ENCODE results near the gene AVP. TPM values are rescaled to one million over a fixed set of nuclear protein-coding genes. Genes with fewer than 3 reads are reported as not detected.

The AVP gene
- total and polyA plus RNA-seq, 8 donors, result not detected

DNA sequence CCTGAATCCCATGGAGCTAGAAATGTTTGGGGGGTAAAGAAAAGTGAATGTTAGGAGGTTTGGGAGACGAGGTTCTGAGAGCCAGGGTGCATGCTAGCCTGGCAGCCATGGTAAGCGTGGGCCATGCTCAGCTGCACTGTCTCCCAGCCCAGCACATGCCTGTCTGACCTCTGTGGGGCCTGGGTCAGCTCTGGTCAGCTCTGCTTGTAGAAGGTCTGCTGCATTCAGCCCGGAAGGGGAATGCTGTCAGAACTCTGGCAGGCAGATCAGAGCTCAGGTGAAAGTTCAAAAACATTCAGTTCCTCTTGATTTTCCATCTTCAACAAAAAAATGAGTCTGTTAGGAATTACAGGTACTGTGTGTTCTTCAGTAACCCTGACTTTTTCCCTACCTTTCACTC is 46.9 kb downstream of the AVP start:
- H3K9me3 ChIP-seq, result no peaks in the 10 kb centered on the region
- DNase-seq, result no peak
- intact Hi-C loops (cut with DNase I), result no loop called here
- no peak for ATAC-seq
- H3K4me3 ChIP-seq, result no peak overlapping the region
- peaks cover 0 to 77% of the 10 kb centered on the region in 2 donors for H3K36me3 ChIP-seq
- H3K4me1 ChIP-seq, result no peaks in the 10 kb centered on the region
- no peak overlapping the region for H3K27ac ChIP-seq
- TF ChIP-seq, protein P1, sequence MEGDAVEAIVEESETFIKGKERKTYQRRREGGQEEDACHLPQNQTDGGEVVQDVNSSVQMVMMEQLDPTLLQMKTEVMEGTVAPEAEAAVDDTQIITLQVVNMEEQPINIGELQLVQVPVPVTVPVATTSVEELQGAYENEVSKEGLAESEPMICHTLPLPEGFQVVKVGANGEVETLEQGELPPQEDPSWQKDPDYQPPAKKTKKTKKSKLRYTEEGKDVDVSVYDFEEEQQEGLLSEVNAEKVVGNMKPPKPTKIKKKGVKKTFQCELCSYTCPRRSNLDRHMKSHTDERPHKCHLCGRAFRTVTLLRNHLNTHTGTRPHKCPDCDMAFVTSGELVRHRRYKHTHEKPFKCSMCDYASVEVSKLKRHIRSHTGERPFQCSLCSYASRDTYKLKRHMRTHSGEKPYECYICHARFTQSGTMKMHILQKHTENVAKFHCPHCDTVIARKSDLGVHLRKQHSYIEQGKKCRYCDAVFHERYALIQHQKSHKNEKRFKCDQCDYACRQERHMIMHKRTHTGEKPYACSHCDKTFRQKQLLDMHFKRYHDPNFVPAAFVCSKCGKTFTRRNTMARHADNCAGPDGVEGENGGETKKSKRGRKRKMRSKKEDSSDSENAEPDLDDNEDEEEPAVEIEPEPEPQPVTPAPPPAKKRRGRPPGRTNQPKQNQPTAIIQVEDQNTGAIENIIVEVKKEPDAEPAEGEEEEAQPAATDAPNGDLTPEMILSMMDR (IDR thresholded peaks at IDR 0.05), result no peak
- H3K27me3 ChIP-seq, result no peaks in the 10 kb centered on the region

DNA sequence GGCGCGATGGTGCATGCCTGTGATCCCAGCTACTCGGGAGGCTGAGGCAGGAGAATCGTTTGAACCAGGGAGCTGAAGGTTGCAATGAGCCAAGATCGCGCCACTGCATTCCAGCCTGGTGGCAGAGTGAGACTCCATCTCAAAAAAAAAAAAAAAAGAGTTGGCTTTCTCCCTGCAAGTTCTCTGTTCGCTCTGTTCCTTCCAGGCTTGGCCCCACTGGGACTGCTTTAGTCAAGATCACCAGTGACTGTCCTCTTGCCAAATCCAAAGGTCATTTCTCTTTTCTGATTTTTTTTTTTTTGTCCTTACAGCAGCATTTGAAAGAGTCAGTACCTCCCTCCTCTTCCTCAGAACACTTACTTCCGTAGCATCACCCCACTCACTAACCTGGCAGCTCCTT is 51.9 kb downstream of the AVP start:
- no peak for ATAC-seq
- H3K27ac ChIP-seq, result no peak overlapping the region
- TF ChIP-seq, protein P1 (IDR thresholded peaks at IDR 0.05), result no peak
- no peaks in the 10 kb centered on the region for H3K27me3 ChIP-seq
- no peaks in the 10 kb centered on the region for H3K9me3 ChIP-seq
- H3K4me3 ChIP-seq, result no peak overlapping the region
- DNase-seq, result no peak
- peaks cover 0 to 94% of the 10 kb centered on the region in 2 donors for H3K36me3 ChIP-seq
- intact Hi-C loops (cut with DNase I), result no loop called here
- H3K4me1 ChIP-seq, result no peaks in the 10 kb centered on the region

Other genes starting within 250 kb of the AVP start
- gene PCED1A, start 244.1 kb downstream of the AVP start, total RNA-seq, result 10 to 100 TPM; 34.3 to 39.2 TPM
- 10 to 100 TPM; 50.2 to 66.7 (median 61.1) TPM for gene PCED1A, start 244.1 kb downstream of the AVP start, polyA plus RNA-seq (ENCODE audit: insufficient read length in 6 of 6)
- gene VPS16, start 244.0 kb downstream of the AVP start, total RNA-seq, result 10 to 100 TPM; 38.6 to 42.7 TPM
- gene VPS16, start 244.0 kb downstream of the AVP start, polyA plus RNA-seq (ENCODE audit: insufficient read length in 6 of 6), result 10 to 100 TPM; 31.9 to 42.0 (median 34.8) TPM
- 10 to 100 TPM; 51.0 to 54.0 TPM for gene PTPRA, start 211.2 kb downstream of the AVP start, total RNA-seq
- gene PTPRA, start 211.2 kb downstream of the AVP start, polyA plus RNA-seq (ENCODE audit: insufficient read length in 6 of 6), result 10 to 100 TPM; 76.9 to 88.1 (median 80.1) TPM
- gene GNRH2, start 41.1 kb downstream of the AVP start, total RNA-seq, result under 1 TPM in 1 of 2 donors, not detected in 1; 0.63 TPM
- 1 to 10 TPM in 1 of 6 donors, under 1 TPM in 4, not detected in 1; 0.52 to 1.4 (median 0.66) TPM for gene GNRH2, start 41.1 kb downstream of the AVP start, polyA plus RNA-seq (ENCODE audit: insufficient read length in 6 of 6)
- 10 to 100 TPM; 37.4 to 40.4 TPM for gene MRPS26, start 38.7 kb downstream of the AVP start, total RNA-seq
- 10 to 100 TPM; 36.0 to 57.0 (median 47.6) TPM for gene MRPS26, start 38.7 kb downstream of the AVP start, polyA plus RNA-seq (ENCODE audit: insufficient read length in 6 of 6)
- gene OXT, start 13.1 kb downstream of the AVP start, total RNA-seq, result under 1 TPM in 1 of 2 donors, not detected in 1; 0.55 TPM
- gene OXT, start 13.1 kb downstream of the AVP start, polyA plus RNA-seq (ENCODE audit: insufficient read length in 6 of 6), result not detected
- gene FASTKD5, start 75.1 kb upstream of the AVP start, total RNA-seq, result 10 to 100 TPM; 17.3 to 19.0 TPM
- 10 to 100 TPM; 10.7 to 14.1 (median 13.4) TPM for gene FASTKD5, start 75.1 kb upstream of the AVP start, polyA plus RNA-seq (ENCODE audit: insufficient read length in 6 of 6)
- gene UBOX5, start 75.1 kb upstream of the AVP start, total RNA-seq, result 1 to 10 TPM; 5.2 TPM
- gene UBOX5, start 75.1 kb upstream of the AVP start, polyA plus RNA-seq (ENCODE audit: insufficient read length in 6 of 6), result 1 to 10 TPM; 7.8 to 9.8 (median 9.4) TPM
- 10 to 100 TPM; 12.3 to 21.0 TPM for gene LZTS3, start 88.8 kb upstream of the AVP start, total RNA-seq
- 10 to 100 TPM in 1 of 6 donors, 1 to 10 TPM in 5; 7.1 to 11.8 (median 9.1) TPM for gene LZTS3, start 88.8 kb upstream of the AVP start, polyA plus RNA-seq (ENCODE audit: insufficient read length in 6 of 6)
- 100 to 1,000 TPM in 1 of 2 donors, 10 to 100 TPM in 1; 83.9 to 107 TPM for gene DDRGK1, start 120.0 kb upstream of the AVP start, total RNA-seq
- gene DDRGK1, start 120.0 kb upstream of the AVP start, polyA plus RNA-seq (ENCODE audit: insufficient read length in 6 of 6), result 10 to 100 TPM; 46.6 to 51.7 (median 49.4) TPM
- gene ITPA, start 124.8 kb upstream of the AVP start, total RNA-seq, result 10 to 100 TPM; 45.7 to 48.0 TPM
- gene ITPA, start 124.8 kb upstream of the AVP start, polyA plus RNA-seq (ENCODE audit: insufficient read length in 6 of 6), result 10 to 100 TPM; 43.5 to 63.7 (median 51.9) TPM
- gene SLC4A11, start 154.5 kb upstream of the AVP start, total RNA-seq, result 1 to 10 TPM; 3.5 to 4.8 TPM
- gene SLC4A11, start 154.5 kb upstream of the AVP start, polyA plus RNA-seq (ENCODE audit: insufficient read length in 6 of 6), result 1 to 10 TPM in 1 of 6 donors, under 1 TPM in 5; 0.44 to 1.4 (median 0.88) TPM

All from left lung (tissue), 10 donors.